HL-60 (cell line): ENCODE data around the gene KIF3A.

ENCODE experiments used
- GABPA ChIP-seq: IDR thresholded peaks from 2 replicates; pipeline ENCODE4 v1.6.1; 2012; ENCODE audit warnings: low read depth
- POLR2AphosphoS5 ChIP-seq: IDR thresholded peaks from 2 replicates; pipeline ENCODE4 v1.6.1; 2012; ENCODE audit warnings: low read depth
- TF ChIP-seq, protein P1 (sequence below): IDR thresholded peaks from one replicate; pipeline ENCODE4 v1.5.1; 2011; ENCODE audit warnings: low read length, control low read depth, inconsistent platforms; ENCODE audit not compliant: insufficient read depth

DNA sequence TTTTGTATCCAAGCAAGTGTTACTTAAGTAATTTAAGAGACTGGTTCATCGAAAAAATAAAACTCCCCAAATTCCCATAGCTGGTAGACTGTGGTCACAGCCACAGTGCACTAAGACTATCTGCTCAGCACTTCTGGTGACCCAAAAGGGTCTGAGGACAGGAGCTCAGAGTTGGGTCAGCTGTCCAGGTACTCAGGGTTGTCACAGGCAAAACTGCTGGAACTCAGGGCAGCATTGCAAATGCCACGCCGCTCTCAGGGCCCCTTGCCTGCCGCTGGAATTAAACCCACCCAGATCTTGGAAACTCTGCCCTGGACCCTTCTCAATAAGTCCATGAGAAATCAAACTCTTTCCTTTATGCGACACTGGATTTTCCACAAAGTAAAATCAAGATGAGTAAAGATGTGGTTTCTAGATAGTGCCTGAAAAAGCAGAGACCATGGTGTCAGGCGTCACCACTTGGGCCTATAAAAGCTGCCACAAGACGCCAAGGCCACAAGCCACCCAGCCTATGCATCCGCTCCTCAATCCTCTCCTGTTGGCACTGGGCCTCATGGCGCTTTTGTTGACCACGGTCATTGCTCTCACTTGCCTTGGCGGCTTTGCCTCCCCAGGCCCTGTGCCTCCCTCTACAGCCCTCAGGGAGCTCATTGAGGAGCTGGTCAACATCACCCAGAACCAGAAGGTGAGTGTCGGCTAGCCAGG is 79.5 kb downstream of the KIF3A start, which contains the start of gene IL13:
- TF ChIP-seq, protein P1, sequence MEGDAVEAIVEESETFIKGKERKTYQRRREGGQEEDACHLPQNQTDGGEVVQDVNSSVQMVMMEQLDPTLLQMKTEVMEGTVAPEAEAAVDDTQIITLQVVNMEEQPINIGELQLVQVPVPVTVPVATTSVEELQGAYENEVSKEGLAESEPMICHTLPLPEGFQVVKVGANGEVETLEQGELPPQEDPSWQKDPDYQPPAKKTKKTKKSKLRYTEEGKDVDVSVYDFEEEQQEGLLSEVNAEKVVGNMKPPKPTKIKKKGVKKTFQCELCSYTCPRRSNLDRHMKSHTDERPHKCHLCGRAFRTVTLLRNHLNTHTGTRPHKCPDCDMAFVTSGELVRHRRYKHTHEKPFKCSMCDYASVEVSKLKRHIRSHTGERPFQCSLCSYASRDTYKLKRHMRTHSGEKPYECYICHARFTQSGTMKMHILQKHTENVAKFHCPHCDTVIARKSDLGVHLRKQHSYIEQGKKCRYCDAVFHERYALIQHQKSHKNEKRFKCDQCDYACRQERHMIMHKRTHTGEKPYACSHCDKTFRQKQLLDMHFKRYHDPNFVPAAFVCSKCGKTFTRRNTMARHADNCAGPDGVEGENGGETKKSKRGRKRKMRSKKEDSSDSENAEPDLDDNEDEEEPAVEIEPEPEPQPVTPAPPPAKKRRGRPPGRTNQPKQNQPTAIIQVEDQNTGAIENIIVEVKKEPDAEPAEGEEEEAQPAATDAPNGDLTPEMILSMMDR = no peak
- TF ChIP-seq POLR2AphosphoS5 (no peak), GABPA (no peak)
